Measurements from ENCODE around the gene SRSF6.

The SRSF6 gene

GRCh38 chr20:43508604-43509040, 50.9 kb downstream of the SRSF6 start:
- no peaks in the 10 kb centered on the region for H3K79me2 ChIP-seq (ENCODE audit: control insufficient read depth, low read length)
- no peak overlapping the region for H3K27ac ChIP-seq (ENCODE audit: low read depth, low read length)
- no peaks in the 10 kb centered on the region for H3K36me3 ChIP-seq (ENCODE audit: control insufficient read depth, low read length)
- peaks cover 6% of the 10 kb centered on the region for H3K4me1 ChIP-seq (ENCODE audit: control insufficient read depth, low read length)
- H3K27me3 ChIP-seq (ENCODE audit: control insufficient read depth, low read length) = peaks cover 25% of the 10 kb centered on the region
- H3K9me2 ChIP-seq (replicated peaks; ENCODE audit: control insufficient read depth, low read length) = no peaks in the 10 kb centered on the region
- TF ChIP-seq, protein P1, sequence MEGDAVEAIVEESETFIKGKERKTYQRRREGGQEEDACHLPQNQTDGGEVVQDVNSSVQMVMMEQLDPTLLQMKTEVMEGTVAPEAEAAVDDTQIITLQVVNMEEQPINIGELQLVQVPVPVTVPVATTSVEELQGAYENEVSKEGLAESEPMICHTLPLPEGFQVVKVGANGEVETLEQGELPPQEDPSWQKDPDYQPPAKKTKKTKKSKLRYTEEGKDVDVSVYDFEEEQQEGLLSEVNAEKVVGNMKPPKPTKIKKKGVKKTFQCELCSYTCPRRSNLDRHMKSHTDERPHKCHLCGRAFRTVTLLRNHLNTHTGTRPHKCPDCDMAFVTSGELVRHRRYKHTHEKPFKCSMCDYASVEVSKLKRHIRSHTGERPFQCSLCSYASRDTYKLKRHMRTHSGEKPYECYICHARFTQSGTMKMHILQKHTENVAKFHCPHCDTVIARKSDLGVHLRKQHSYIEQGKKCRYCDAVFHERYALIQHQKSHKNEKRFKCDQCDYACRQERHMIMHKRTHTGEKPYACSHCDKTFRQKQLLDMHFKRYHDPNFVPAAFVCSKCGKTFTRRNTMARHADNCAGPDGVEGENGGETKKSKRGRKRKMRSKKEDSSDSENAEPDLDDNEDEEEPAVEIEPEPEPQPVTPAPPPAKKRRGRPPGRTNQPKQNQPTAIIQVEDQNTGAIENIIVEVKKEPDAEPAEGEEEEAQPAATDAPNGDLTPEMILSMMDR (IDR thresholded peaks at IDR 0.05; ENCODE audit: low read depth, low read length, poor library complexity, severe bottlenecking) = no peak
- no peak for TF ChIP-seq EZH2phosphoT487 (IDR thresholded peaks at IDR 0.05; ENCODE audit: borderline replicate concordance, low read length)
- H3K9me3 ChIP-seq (ENCODE audit: control insufficient read depth, insufficient read depth, low read length) = no peaks in the 10 kb centered on the region
- H3K4me3 ChIP-seq (ENCODE audit: low read length) = no peak overlapping the region
- H3F3A ChIP-seq (ENCODE audit: control insufficient read depth, insufficient read depth) = no peaks in the 10 kb centered on the region
- no peaks in the 10 kb centered on the region for H4K20me1 ChIP-seq (ENCODE audit: control insufficient read depth, insufficient read depth, low read depth, low read length)
- no peak overlapping the region for H3K4me2 ChIP-seq (ENCODE audit: low read length)

- Histone ChIP-seq H3F3A (ENCODE audit: control insufficient read depth, insufficient read depth) (no peaks in the 10 kb centered on the region), H3K36me3 (ENCODE audit: control insufficient read depth, low read length) (peaks cover 6% of the 10 kb centered on the region; the same call in 1 of the 2 replicates), H3K27ac (ENCODE audit: low read depth, low read length) (no peak overlapping the region)
These were observed 54.2 kb downstream of the SRSF6 start for GRCh38 chr20:43511879-43512278.

DNA sequence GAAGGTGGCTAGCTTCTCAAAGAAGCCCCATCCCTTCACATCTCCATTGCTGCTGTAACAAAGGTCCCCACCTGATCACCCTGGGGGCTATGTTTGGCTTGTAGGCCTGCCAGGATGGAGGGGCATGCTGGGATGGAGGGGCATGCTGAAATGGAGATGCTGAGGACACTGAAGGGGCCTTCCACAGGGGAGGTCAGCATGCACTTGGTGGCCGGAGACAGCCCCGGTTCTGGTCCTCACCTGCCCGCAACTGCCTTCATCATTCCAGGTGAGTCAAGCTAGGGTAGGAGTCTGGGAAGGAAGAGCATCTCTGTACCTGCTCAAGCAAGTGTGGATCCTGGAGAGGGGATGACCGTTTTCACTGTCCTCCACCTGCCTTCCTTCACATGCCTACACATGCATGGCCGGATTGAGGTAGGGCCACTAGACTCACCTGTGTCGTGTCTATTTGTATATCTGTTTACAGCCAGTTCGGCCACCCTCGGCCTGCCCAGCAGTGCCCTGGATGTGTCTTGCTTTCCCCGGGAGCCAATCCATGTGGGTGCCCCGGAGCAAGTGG, 55.8 kb downstream of the SRSF6 start:
- Histone ChIP-seq H3K4me3 (ENCODE audit: low read length) (peak overlapping the region; percentile 78), H3K27me3 (ENCODE audit: control insufficient read depth, low read length) (peaks cover under 1% of the 10 kb centered on the region; the same call in 1 of the 2 replicates), H3K36me3 (ENCODE audit: control insufficient read depth, low read length) (peaks cover 15% of the 10 kb centered on the region), H3K4me2 (ENCODE audit: low read length) (peak overlapping the region; percentile 74), H3K9me3 (ENCODE audit: control insufficient read depth, insufficient read depth, low read length) (no peaks in the 10 kb centered on the region), H3K4me1 (ENCODE audit: control insufficient read depth, low read length) (peaks cover 22% of the 10 kb centered on the region), H4K20me1 (ENCODE audit: control insufficient read depth, insufficient read depth, low read depth, low read length) (no peaks in the 10 kb centered on the region), H3K27ac (ENCODE audit: low read depth, low read length) (no peak overlapping the region), H3F3A (ENCODE audit: control insufficient read depth, insufficient read depth) (no peaks in the 10 kb centered on the region), H3K9me2 (replicated peaks; ENCODE audit: control insufficient read depth, low read length) (no peaks in the 10 kb centered on the region), H3K79me2 (ENCODE audit: control insufficient read depth, low read length) (peaks cover 18% of the 10 kb centered on the region)
- no peak for TF ChIP-seq EZH2phosphoT487 (IDR thresholded peaks at IDR 0.05; ENCODE audit: borderline replicate concordance, low read length)
- TF ChIP-seq, protein P1 (IDR thresholded peaks at IDR 0.05; ENCODE audit: low read depth, low read length, poor library complexity, severe bottlenecking) = no peak

More at GRCh38 chr20:43511879-43512278, 54.2 kb downstream of the SRSF6 start:
- Histone ChIP-seq H3K9me3 (ENCODE audit: control insufficient read depth, insufficient read depth, low read length) (no peaks in the 10 kb centered on the region), H3K4me3 (ENCODE audit: low read length) (no peak overlapping the region), H3K9me2 (replicated peaks; ENCODE audit: control insufficient read depth, low read length) (no peaks in the 10 kb centered on the region), H3K27me3 (ENCODE audit: control insufficient read depth, low read length) (peaks cover 12% of the 10 kb centered on the region), H3K4me2 (ENCODE audit: low read length) (no peak overlapping the region), H3K79me2 (ENCODE audit: control insufficient read depth, low read length) (peaks cover 18% of the 10 kb centered on the region), H4K20me1 (ENCODE audit: control insufficient read depth, insufficient read depth, low read depth, low read length) (no peaks in the 10 kb centered on the region), H3K4me1 (ENCODE audit: control insufficient read depth, low read length) (peaks cover 22% of the 10 kb centered on the region)
- TF ChIP-seq, protein P1 (IDR thresholded peaks at IDR 0.05; ENCODE audit: low read depth, low read length, poor library complexity, severe bottlenecking) = no peak
- no peak for TF ChIP-seq EZH2phosphoT487 (IDR thresholded peaks at IDR 0.05; ENCODE audit: borderline replicate concordance, low read length)

All from DOHH2 (cell line).